Esophagus muscularis mucosa (tissue), 4 donors: Measurements from ENCODE around the gene PLCH1.

Experiments
- EP300 ChIP-seq: sonication (generic); formaldehyde crosslinking; IDR thresholded peaks from one replicate; pipeline ENCODE4 v1.6.1; 2017; ENCODE audit warnings: antibody characterized with exemption
- POLR2A ChIP-seq: fragments of 450-650 bp; IDR thresholded peaks from one replicate; pipeline ENCODE4 v1.6.1; 2017; ENCODE audit warnings: antibody characterized with exemption, moderate library complexity, mild to moderate bottlenecking, low read depth
- TF ChIP-seq, protein P1 (sequence below), 3 experiments: fragments of 200-600 bp in 2 of 3; fragments of 450-650 bp in 1 of 3; sonication (generic) in 2 of 3; IDR thresholded peaks; one replicate each; pipeline ENCODE4 v1.5.1; 2017 to 2019; ENCODE audit warnings: antibody characterized with exemption in 3 of 3, mild to moderate bottlenecking in 2 of 3, moderate library complexity in 1 of 3

DNA sequence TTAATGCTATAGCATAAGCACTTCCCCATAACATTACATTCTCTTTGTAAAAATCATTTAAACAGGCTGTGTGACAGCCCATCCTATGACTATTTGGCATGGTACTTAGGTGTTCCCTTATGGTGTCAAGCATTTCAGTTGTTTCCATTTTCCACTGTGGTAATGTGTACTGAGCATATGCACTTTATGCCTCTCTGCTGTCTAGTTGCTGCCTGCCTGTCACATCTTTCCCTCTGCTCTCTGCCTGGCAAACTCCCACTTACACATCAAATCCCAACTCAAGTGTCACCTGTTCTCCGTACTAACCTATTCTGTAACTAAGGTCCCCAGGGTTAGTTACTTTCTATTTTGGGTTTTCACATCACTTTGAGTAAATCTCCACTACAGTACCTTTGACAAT is 367.0 kb downstream of the PLCH1 start:
- TF ChIP-seq POLR2A (no peak), EP300 (no peak)
- TF ChIP-seq, protein P1, sequence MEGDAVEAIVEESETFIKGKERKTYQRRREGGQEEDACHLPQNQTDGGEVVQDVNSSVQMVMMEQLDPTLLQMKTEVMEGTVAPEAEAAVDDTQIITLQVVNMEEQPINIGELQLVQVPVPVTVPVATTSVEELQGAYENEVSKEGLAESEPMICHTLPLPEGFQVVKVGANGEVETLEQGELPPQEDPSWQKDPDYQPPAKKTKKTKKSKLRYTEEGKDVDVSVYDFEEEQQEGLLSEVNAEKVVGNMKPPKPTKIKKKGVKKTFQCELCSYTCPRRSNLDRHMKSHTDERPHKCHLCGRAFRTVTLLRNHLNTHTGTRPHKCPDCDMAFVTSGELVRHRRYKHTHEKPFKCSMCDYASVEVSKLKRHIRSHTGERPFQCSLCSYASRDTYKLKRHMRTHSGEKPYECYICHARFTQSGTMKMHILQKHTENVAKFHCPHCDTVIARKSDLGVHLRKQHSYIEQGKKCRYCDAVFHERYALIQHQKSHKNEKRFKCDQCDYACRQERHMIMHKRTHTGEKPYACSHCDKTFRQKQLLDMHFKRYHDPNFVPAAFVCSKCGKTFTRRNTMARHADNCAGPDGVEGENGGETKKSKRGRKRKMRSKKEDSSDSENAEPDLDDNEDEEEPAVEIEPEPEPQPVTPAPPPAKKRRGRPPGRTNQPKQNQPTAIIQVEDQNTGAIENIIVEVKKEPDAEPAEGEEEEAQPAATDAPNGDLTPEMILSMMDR (IDR thresholded peaks at IDR 0.05) = no peak
